Rectal smooth muscle tissue (tissue), 1 donor: Measurements from ENCODE around the gene MADD.

Experiments used
- H3K27ac ChIP-seq: one replicate; pipeline ENCODE4 v1.7.0; 2013; ENCODE audit warnings: low read depth, low read length, inconsistent platforms
- H3K27me3 ChIP-seq: one replicate; pipeline ENCODE4 v1.7.0; 2013; ENCODE audit warnings: low read length; ENCODE audit not compliant: control insufficient read depth, insufficient read depth
- H3K36me3 ChIP-seq: one replicate; pipeline ENCODE4 v1.7.0; 2013; ENCODE audit warnings: low read length; ENCODE audit not compliant: control insufficient read depth, insufficient read depth
- H3K4me1 ChIP-seq: one replicate; pipeline ENCODE4 v1.7.0; 2013; ENCODE audit warnings: low read length; ENCODE audit not compliant: control insufficient read depth, insufficient read depth
- H3K4me3 ChIP-seq: one replicate; pipeline ENCODE4 v1.7.0; 2013; ENCODE audit warnings: low read length
- H3K9ac ChIP-seq: one replicate; pipeline ENCODE4 v1.7.0; 2013; ENCODE audit warnings: low read length

MADD gene

DNA sequence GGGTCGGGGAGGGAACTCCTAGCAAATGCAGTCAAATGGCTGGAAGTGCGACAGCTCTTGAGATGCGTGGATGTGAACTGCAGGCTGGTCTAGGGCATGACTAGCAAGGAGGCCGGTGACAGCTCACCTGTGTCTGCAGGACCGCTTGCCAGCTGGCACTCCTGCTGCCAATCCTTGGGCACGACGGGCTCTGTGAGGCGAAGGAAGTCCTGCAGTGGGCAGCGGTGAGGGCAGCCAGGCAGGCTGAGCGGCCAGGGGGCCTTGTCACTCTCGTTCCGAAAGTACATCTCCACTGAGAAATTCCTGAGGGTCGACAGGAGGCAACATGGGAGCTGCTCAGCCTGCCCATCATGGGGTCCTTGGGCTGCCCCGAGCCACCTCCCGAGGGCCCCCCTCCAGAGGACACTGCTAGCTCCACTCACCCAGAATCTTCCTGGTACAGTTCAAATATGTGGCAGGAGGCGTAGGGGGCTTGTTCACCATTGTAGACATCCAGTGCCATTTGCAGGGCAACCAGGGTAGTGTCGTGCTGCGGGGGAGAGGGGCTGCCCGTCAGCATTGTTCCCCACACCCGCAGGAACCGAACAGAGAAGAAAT lies 27.2 kb upstream of the MADD start:
- Histone ChIP-seq H3K4me1 (peaks cover 4% of the 10 kb centered on the region), H3K27ac (no peak overlapping the region), H3K4me3 (no peak overlapping the region), H3K9ac (no peak overlapping the region), H3K27me3 (no peaks in the 10 kb centered on the region), H3K36me3 (peaks cover 34% of the 10 kb centered on the region)

DNA sequence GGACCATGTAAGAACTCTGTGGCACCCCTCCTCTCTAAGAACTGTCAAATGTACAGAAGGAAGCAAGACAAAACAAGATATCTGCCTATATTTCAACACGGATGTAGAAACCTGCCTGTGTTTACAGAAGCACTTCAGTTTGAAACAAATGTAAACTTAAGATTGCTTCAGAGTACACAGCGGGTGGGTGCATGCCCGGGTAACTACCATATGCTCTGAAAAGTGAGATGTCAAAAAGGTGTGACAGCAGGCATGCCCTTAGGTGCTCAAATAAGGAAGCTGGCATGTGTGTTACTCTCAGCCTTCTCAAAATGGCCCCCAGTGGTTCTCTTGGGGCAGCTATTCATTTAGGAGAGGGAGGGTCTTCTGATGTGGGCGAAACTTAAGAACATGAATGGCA lies 26.5 kb upstream of the MADD start:
- H3K36me3 ChIP-seq, result peaks cover 34% of the 10 kb centered on the region
- H3K27me3 ChIP-seq, result no peaks in the 10 kb centered on the region
- H3K4me3 ChIP-seq, result no peak overlapping the region
- peaks cover 9% of the 10 kb centered on the region for H3K4me1 ChIP-seq
- no peak overlapping the region for H3K27ac ChIP-seq
- H3K9ac ChIP-seq, result no peak overlapping the region

DNA sequence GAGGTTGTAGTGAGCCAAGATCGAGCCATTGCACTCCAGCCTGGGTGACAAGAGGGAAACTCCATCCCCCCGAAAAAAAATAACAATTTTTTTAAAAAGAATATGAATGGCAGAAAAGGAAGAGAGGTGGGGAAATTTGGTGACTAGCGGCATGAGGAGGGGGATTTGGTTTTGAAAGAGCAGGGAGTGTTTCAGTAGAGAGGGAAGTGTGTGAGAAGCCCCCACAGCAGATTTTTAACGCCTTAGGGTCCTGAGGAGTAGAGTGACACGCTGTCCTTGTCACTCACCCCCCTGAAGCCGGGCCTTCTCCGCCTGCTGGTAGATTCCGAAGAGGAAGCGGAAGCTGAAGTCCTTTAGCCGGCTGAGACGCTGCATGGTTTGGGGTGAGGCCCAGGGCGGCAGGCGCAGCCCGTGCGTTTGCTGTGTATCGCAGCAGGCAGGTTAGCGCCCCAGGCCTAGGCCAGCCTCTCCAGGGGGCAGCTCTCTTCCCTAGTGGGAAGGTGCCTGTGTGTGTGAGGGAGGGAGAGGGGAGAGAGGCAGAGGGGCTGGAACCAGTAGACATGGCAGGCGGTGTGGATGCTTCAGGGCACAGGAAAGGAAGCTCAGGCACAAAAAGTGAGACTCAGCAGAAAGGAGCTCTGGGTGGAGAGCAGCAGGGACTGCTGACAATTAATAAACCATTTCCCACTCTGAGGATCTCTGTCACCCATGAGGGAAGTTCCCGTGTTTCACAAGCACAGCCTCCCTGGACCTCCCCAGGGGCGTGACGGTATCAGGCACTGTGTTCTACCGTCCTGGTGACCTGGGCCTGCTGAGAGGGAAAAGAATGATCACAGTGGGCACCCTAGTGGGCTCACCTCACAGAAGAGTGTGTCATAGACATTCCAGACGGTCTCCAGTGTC lies 25.2 kb upstream of the MADD start:
- H3K27me3 ChIP-seq, result no peaks in the 10 kb centered on the region
- no peak overlapping the region for H3K4me3 ChIP-seq
- no peak overlapping the region for H3K27ac ChIP-seq
- peaks cover 27% of the 10 kb centered on the region for H3K36me3 ChIP-seq
- no peak overlapping the region for H3K9ac ChIP-seq
- peaks cover 12% of the 10 kb centered on the region for H3K4me1 ChIP-seq

DNA sequence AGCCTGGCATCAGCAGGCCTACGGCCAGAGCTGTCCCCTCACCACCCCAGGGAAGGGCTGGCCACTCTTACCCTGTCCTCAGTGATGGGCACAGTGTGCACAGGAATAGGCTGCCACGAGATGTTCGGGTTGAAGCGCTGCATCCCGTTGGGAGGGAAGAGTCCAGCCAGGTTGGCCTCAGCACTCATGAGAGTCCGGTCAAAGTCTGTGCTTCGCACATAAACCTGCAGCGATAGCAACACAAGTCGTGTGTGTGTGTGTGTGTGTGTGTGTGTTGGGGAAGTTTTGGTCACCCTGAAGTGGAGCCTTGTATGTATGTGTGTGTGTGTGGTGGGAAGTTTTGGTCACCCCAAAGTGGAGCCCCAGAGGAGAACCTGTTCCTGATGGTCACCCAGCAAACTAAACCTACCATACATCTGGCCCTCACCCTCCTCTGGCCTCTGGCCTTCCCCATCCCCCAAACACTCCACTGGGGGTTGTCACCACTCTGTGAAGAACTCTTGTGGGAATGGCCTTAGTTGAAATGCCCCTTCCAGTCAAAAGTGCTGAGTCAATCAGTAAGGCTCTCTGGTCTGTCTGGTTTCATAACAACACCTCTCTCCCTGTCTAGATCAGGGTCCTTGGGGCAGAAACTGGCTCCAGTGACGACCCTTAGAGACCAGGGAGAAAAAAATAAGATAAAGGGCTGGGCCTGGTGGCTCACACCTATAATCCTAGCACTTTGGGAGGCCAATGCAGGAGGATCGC lies 24.1 kb upstream of the MADD start:
- Histone ChIP-seq H3K27me3 (no peaks in the 10 kb centered on the region), H3K36me3 (peaks cover 22% of the 10 kb centered on the region), H3K4me3 (no peak overlapping the region), H3K9ac (no peak overlapping the region), H3K27ac (no peak overlapping the region), H3K4me1 (peaks cover 12% of the 10 kb centered on the region)

DNA sequence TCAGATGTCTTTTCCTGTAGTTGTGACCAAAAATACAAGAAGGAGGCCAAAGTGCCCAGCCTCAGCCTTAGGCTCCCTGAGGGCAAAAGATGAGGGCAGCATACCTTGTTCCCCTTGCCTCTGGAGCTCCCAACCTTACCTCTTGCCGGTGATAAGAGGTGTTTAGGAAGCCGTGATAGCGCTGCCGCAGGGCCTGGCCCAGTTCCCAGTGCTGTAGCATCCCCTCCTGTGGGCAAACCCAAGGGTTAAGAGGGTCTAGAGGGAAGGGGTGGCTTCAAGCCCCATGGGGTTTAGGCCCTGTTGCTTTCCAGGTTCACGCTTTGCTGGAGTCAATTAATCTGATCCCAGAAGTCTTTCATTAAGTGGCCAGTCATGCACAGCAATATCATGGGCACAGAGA lies 22.4 kb upstream of the MADD start:
- H3K9ac ChIP-seq, result no peak overlapping the region
- peaks cover 12% of the 10 kb centered on the region for H3K4me1 ChIP-seq
- H3K36me3 ChIP-seq, result peaks cover 10% of the 10 kb centered on the region
- no peak overlapping the region for H3K27ac ChIP-seq
- peak overlapping the region; percentile 93 for H3K4me3 ChIP-seq
- no peaks in the 10 kb centered on the region for H3K27me3 ChIP-seq

DNA sequence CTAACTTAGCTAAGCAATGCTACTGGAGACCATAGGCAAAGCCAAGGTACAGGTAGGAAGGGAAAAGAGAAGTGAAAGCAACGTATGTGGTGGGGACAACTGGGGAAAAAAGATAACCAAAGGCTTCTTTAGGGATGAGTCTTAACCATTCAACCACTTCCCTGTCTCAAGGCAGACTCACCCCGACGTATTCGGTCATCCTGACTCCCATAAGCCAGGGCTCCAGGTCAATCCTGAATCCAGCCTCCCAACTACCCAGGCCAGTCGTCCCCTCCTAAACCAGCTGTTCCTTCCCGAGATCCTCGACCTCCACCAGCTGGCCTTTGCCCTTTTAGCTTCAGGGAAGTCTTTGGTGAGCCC lies 21.6 kb upstream of the MADD start:
- H3K4me1 ChIP-seq, result peaks cover 12% of the 10 kb centered on the region
- peak overlapping the region; percentile 87 for H3K27ac ChIP-seq
- H3K27me3 ChIP-seq, result no peaks in the 10 kb centered on the region
- H3K9ac ChIP-seq, result peak overlapping the region; percentile 73
- peak overlapping the region; percentile 93 for H3K4me3 ChIP-seq
- peaks cover 4% of the 10 kb centered on the region for H3K36me3 ChIP-seq

DNA sequence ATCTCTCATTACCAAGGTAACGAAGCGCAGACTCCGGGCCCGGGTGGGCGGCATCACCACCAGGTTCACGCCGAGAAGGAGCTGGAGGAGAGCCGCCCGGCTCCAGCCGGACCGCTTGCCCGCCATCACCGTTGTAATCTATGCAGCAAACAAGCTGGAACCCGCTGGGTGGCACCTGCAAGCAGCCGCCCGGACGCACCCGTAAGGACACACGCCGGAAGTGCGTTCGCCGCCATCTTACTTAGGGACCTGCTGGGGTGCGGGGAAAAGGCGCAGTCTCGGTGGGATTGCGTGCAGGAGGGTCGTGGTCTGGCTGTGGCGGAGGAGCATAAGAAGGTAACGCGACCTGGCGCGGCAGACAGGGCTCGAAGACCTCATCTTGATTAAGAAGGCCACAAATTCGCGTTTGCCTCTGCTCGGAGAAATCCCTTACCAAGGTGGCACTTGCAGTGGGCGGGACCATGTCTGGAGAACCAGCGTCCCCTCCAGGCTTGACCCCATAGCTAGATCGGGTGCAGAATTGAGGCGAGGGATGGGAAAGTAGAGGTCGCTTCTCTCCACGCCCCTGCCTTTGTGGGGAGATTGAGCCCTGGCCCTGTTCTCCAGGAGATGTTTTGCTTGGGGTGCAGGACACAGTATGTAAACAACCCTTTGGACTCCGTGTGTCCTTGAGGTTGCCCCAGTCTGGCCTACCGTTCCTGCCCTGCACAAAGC lies 21.1 kb upstream of the MADD start, which contains the start of gene ACP2:
ACP2 (minus strand) TSS at position 151 of the 714 bp plus-strand sequence; CDS start at position 126, 25 bp downstream.
- peak within 1 kb of the TSS; percentile 73 for H3K9ac ChIP-seq
- peak within 1 kb of the TSS; percentile 87 for H3K27ac ChIP-seq
- peak within 1 kb of the TSS; percentile 93 for H3K4me3 ChIP-seq
- peaks cover 12% of the 10 kb centered on the region for H3K4me1 ChIP-seq
- H3K27me3 ChIP-seq, result no peaks in the 10 kb centered on the region
- peaks cover 4% of the 10 kb centered on the region for H3K36me3 ChIP-seq

DNA sequence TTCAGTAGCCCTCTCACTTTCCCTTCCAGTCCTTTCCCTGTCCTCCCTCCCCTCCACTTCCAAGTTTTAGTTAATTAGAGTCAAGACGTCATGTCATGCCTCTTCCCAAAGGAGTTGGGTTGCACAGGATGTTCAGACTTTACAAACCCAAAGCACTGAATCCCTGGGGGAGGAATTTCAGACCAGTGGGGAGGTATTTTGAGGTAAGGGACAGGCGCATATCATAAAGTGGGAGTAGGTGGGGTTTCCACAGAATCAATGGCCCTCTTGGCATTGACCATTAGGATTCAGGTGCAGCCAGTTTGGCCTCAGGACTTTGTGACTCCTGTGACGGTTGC lies 20.6 kb upstream of the MADD start:
- Histone ChIP-seq H3K4me3 (peak overlapping the region; percentile 93), H3K4me1 (peaks cover 12% of the 10 kb centered on the region), H3K27me3 (no peaks in the 10 kb centered on the region), H3K9ac (no peak overlapping the region), H3K36me3 (peaks cover 4% of the 10 kb centered on the region), H3K27ac (peak overlapping the region; percentile 87)

DNA sequence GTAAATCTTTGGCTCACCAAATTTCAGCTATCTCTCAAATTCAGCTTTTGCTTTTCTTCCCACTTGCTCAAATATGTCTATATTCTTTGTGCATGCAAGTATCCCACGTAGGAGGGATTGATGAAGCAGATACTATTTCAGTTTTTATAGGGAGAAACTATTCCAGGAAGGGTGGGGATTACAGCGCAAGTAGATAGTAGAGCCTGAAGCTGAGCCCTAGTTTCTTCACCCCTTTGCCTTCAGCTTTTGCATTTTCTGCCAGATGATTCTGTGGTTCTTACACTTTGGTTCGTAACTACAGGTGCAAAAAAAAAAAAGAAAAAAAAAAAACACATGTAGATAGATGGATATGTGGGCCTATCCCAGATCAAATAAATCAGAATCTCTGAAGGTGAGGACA lies 18.2 kb upstream of the MADD start:
- no peak overlapping the region for H3K9ac ChIP-seq
- H3K4me1 ChIP-seq, result peaks cover 12% of the 10 kb centered on the region
- no peaks in the 10 kb centered on the region for H3K36me3 ChIP-seq
- no peak overlapping the region for H3K4me3 ChIP-seq
- no peak overlapping the region for H3K27ac ChIP-seq
- H3K27me3 ChIP-seq, result no peaks in the 10 kb centered on the region

DNA sequence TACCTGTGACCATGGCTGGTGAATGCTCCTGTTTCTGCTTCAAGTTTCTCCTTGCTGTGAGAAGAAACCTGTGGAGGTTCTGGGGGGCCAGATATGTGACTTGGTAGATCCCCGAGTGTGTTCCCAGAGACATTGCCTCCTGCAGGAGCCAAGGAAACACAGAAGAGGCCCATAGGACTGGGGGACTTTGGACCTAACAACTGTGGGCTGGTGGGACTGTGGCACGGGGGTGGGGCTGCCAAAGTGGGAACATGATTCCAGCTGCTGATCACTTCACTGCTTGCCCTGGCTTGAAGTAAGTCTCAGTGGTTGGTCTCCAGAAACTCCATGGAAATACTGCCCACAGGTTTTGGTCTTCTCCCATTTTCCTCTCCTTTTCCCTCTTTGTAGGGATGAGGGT lies 16.3 kb upstream of the MADD start:
- Histone ChIP-seq H3K9ac (no peak overlapping the region), H3K27ac (no peak overlapping the region), H3K4me1 (peaks cover 7% of the 10 kb centered on the region), H3K4me3 (no peak overlapping the region), H3K36me3 (no peaks in the 10 kb centered on the region), H3K27me3 (no peaks in the 10 kb centered on the region)

DNA sequence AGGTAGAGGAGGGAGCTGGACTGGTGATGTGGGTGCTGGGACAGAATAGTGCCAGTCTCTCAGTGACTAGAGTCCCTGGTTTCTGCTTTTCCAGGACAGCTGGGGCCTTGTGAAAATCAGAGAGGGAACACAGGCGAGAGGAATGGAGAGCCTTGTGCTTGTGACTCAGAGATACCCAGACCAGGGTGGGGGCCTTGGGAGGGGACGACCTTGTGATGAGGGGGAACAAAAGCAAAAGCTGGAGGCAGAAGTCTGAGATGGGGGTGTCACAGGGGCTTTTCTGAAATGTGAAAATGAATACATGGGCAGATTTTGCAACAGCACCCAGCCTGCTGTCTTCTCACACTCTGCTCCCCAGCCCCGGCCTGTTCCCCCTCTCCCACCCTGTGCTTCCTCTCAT lies 15.5 kb upstream of the MADD start:
- no peaks in the 10 kb centered on the region for H3K27me3 ChIP-seq
- H3K4me3 ChIP-seq, result no peak overlapping the region
- peak overlapping the region; percentile 48 for H3K27ac ChIP-seq
- no peak overlapping the region for H3K9ac ChIP-seq
- peaks cover 10% of the 10 kb centered on the region for H3K4me1 ChIP-seq
- no peaks in the 10 kb centered on the region for H3K36me3 ChIP-seq

DNA sequence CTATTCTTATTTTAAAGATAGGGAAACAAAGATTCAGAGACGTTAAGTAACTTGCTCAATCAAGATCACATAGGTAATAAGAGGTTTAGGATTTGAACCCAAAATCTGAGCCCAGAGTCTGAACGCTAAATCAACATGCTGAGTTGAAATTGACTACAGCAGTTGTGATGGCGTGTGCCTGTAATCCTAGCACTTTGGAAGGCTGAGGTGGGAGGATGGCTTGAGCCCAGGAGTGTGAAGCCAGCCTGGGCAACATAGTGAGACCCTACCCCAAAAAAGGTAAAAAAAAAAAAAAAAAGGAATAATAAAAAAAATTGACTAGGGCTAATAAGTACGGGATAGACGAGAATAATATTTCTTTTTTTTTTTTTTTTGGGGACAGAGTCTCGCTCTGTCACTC lies 13.6 kb upstream of the MADD start:
- peaks cover 10% of the 10 kb centered on the region for H3K4me1 ChIP-seq
- no peak overlapping the region for H3K9ac ChIP-seq
- H3K4me3 ChIP-seq, result no peak overlapping the region
- no peaks in the 10 kb centered on the region for H3K27me3 ChIP-seq
- H3K27ac ChIP-seq, result no peak overlapping the region
- no peaks in the 10 kb centered on the region for H3K36me3 ChIP-seq
